Endothelial cell of umbilical vein (primary cell): ENCODE results near the gene CORO7. TPM values are rescaled to one million over a fixed set of nuclear protein-coding genes. Genes with fewer than 3 reads are reported as not detected.

Source experiments
- BruUV-seq: library from RNA; stranded (reverse); fragments of 400-500 nt; replicated peaks from 2 replicates; lab custom pipeline; 2021; lab: Mats Ljungman, UMichigan
- CTCF ChIA-PET: fragments of 300-600, 350-600 bp; sonication (Branson Sonifier 250); formaldehyde crosslinking; loops from one replicate; lab custom pipeline; 2021; ENCODE audit warnings: antibody characterized with exemption, inconsistent platforms; lab: Charles Lee
- POLR2A ChIA-PET: fragments of 300-600, 350-600 bp; sonication (Branson Sonifier 250); formaldehyde crosslinking; loops from one replicate; lab custom pipeline; 2021; ENCODE audit warnings: antibody characterized with exemption, inconsistent platforms; lab: Charles Lee
- DNase-seq: peaks from one replicate; pipeline ENCODE4 v3.0.0-alpha.2; 2011; ENCODE audit warnings: low read depth, low spot score
- FAIRE-seq: peaks from 2 replicates; lab custom pipeline; 2011; peaks lifted over from hg19 to GRCh38; lab: Jason Lieb, UNC
- H2AFZ ChIP-seq: 2 replicates; pipeline ENCODE4 v1.6.0; 2012; ENCODE audit warnings: low read depth, low read length, control low read depth, inconsistent platforms
- H3K27ac ChIP-seq: 2 replicates; pipeline ENCODE4 v1.5.1; 2011; ENCODE audit warnings: low read depth, mild to moderate bottlenecking, control low read depth, low read length, moderate library complexity; ENCODE audit not compliant: insufficient read depth
- H3K27me3 ChIP-seq, 2 experiments: 2 replicates each; pipeline versions ENCODE4 v1.6.0 to v1.6.1; 2011; ENCODE audit warnings: low read length in 2 of 2, mixed read lengths in 1 of 2; ENCODE audit not compliant: control insufficient read depth in 2 of 2, insufficient read depth in 2 of 2
- H3K36me3 ChIP-seq, 2 experiments: 2 replicates in 1 of 2; 3 replicates in 1 of 2; pipeline ENCODE4 v1.5.1; 2011; ENCODE audit warnings: low read length in 2 of 2, mild to moderate bottlenecking in 1 of 2, moderate library complexity in 1 of 2; ENCODE audit not compliant: control insufficient read depth in 2 of 2, insufficient read depth in 2 of 2; ENCODE audit errors: extremely low read depth in 1 of 2
- H3K4me1 ChIP-seq: 3 replicates; pipeline ENCODE4 v1.5.1; 2011; ENCODE audit warnings: mild to moderate bottlenecking, low read length; ENCODE audit not compliant: control insufficient read depth, insufficient read depth; ENCODE audit errors: extremely low read depth
- H3K4me2 ChIP-seq: 2 replicates; pipeline ENCODE4 v1.6.1; 2011; ENCODE audit warnings: low read length, control low read depth, mixed read lengths; ENCODE audit not compliant: insufficient read depth
- H3K4me3 ChIP-seq, 3 experiments: fragments of 200-600 bp in 1 of 3; sonication (generic), shearing (Covaris generic) in 1 of 3; replicated peaks in 1 of 3; 2 replicates each; pipeline ENCODE4 v1.5.1; 2011 to 2016; ENCODE audit warnings: control low read depth in 3 of 3, low read length in 3 of 3, mild to moderate bottlenecking in 2 of 3, inconsistent platforms in 1 of 3, low read depth in 1 of 3, moderate library complexity in 1 of 3; ENCODE audit not compliant: insufficient read depth in 1 of 3
- H3K79me2 ChIP-seq: 2 replicates; pipeline ENCODE4 v1.6.0; 2012; ENCODE audit warnings: low read length, inconsistent platforms; ENCODE audit not compliant: control insufficient read depth, insufficient read depth
- H3K9ac ChIP-seq: replicated peaks from 2 replicates; pipeline ENCODE3; 2011; ENCODE audit warnings: low read length, control low read depth; ENCODE audit not compliant: insufficient read depth; ENCODE audit errors: extremely low read depth
- H3K9me1 ChIP-seq: replicated peaks from 3 replicates; pipeline ENCODE4 v1.6.0; 2011; ENCODE audit warnings: mild to moderate bottlenecking, low read length; ENCODE audit not compliant: control insufficient read depth, insufficient read depth; ENCODE audit errors: extremely low read depth
- H3K9me3 ChIP-seq: replicated peaks from 2 replicates; pipeline ENCODE4 v1.5.1; 2012; ENCODE audit warnings: low read length, inconsistent platforms; ENCODE audit not compliant: control insufficient read depth, insufficient read depth
- H4K20me1 ChIP-seq: replicated peaks from 2 replicates; pipeline ENCODE3; 2011; ENCODE audit warnings: mild to moderate bottlenecking, low read length; ENCODE audit not compliant: control insufficient read depth, insufficient read depth; ENCODE audit errors: extremely low read depth
- EZH2 ChIP-seq: IDR thresholded peaks from 2 replicates; pipeline ENCODE4 v1.6.1; 2012; ENCODE audit warnings: borderline replicate concordance, low read depth, mild to moderate bottlenecking, moderate library complexity, low read length, inconsistent platforms; ENCODE audit not compliant: severe bottlenecking
- FOS ChIP-seq: IDR thresholded peaks from 2 replicates; pipeline ENCODE4 v1.6.1; 2011; ENCODE audit warnings: mild to moderate bottlenecking, low read length, moderate library complexity, borderline replicate concordance; ENCODE audit not compliant: insufficient read depth
- GATA2 ChIP-seq: IDR thresholded peaks from 2 replicates; pipeline ENCODE4 v1.7.0; 2011; ENCODE audit warnings: low read depth, mild to moderate bottlenecking, moderate library complexity, mixed read lengths, low read length; ENCODE audit not compliant: insufficient read length, insufficient read depth
- JUN ChIP-seq: IDR thresholded peaks from 2 replicates; pipeline ENCODE4 v1.6.1; 2011; ENCODE audit warnings: borderline replicate concordance, low read depth; ENCODE audit not compliant: insufficient read length, insufficient read depth
- MAX ChIP-seq: IDR thresholded peaks from 2 replicates; pipeline ENCODE4 v1.6.1; 2011; ENCODE audit not compliant: insufficient read depth, insufficient read length
- MYC ChIP-seq: IDR thresholded peaks from one replicate; pipeline ENCODE4 v1.6.1; 2011; ENCODE audit warnings: mild to moderate bottlenecking, low read depth, low read length
- POLR2A ChIP-seq: IDR thresholded peaks from 2 replicates; pipeline ENCODE4 v1.6.1; 2012; ENCODE audit warnings: low read depth, mild to moderate bottlenecking, control low read depth, low read length
- POLR2AphosphoS5 ChIP-seq: IDR thresholded peaks from 2 replicates; pipeline ENCODE4 v1.6.1; 2012; ENCODE audit warnings: low read depth, mild to moderate bottlenecking, control low read depth, low read length, moderate library complexity; ENCODE audit not compliant: insufficient read depth
- dilution Hi-C: fragments of 300-500 bp; cut with MboI; formaldehyde crosslinking; loops from one replicate; pipeline ENCODE4 v1.15.0; 2019; ENCODE audit warnings: low sequenced_read_pairs; ENCODE audit not compliant: extremely low pct_ligation_motif_present
- intact Hi-C: fragments of 100-400 bp; cut with micrococcal nuclease; formaldehyde crosslinking; loops from one replicate; pipeline ENCODE4 v1.10.0; 2022
- polyA plus RNA-seq, 4 experiments: library from polyadenylated mRNA; depleted of rRNA in 3 of 4; stranded (reverse) in 3 of 4; unstranded in 1 of 4; fragments of >200 nt; gene quantifications; 2 replicates each; pipeline versions ENCODE4 v1.2.1 to v1.2.3, GENCODE V29; 2011 to 2012; ENCODE audit warnings: missing spikeins in 1 of 4
- total RNA-seq: library from RNA; stranded (reverse); gene quantifications from 2 replicates; pipeline ENCODE4 v1.2.3, GENCODE V29; 2021
- TF ChIP-seq, protein P1 (sequence below), 2 donors: IDR thresholded peaks; 1 replicate in 1 of 2; 2 replicates in 1 of 2; pipeline ENCODE4 v1.5.1; 2011; ENCODE audit warnings: low read length in 2 of 2, mild to moderate bottlenecking in 2 of 2, moderate library complexity in 2 of 2, control low read depth in 1 of 2, inconsistent platforms in 1 of 2, low read depth in 1 of 2; ENCODE audit not compliant: insufficient read depth in 1 of 2; ENCODE audit errors: extremely low read depth in 1 of 2

The CORO7 gene
- total and polyA plus RNA-seq, 2 donors (not counting 3 experiments of a cell fraction or from before 2014, with no cell fraction given): 42.5 to 72.3 TPM

- no peak for TF ChIP-seq FOS
- TF ChIP-seq POLR2A: no peak
- TF ChIP-seq GATA2: no peak
- no peak for TF ChIP-seq MYC
- TF ChIP-seq, protein P1, sequence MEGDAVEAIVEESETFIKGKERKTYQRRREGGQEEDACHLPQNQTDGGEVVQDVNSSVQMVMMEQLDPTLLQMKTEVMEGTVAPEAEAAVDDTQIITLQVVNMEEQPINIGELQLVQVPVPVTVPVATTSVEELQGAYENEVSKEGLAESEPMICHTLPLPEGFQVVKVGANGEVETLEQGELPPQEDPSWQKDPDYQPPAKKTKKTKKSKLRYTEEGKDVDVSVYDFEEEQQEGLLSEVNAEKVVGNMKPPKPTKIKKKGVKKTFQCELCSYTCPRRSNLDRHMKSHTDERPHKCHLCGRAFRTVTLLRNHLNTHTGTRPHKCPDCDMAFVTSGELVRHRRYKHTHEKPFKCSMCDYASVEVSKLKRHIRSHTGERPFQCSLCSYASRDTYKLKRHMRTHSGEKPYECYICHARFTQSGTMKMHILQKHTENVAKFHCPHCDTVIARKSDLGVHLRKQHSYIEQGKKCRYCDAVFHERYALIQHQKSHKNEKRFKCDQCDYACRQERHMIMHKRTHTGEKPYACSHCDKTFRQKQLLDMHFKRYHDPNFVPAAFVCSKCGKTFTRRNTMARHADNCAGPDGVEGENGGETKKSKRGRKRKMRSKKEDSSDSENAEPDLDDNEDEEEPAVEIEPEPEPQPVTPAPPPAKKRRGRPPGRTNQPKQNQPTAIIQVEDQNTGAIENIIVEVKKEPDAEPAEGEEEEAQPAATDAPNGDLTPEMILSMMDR (IDR thresholded peaks at IDR 0.05; ENCODE audit: extremely low read depth in 1 of 2, insufficient read depth in 1 of 2, low read depth in 1 of 2, low read length in 2 of 2): no peak
- TF ChIP-seq POLR2AphosphoS5: no peak
- TF ChIP-seq JUN: no peak
- no peak for TF ChIP-seq MAX
- TF ChIP-seq EZH2: no peak
- no peak for FAIRE-seq
Measured at GRCh38 chr16:4362476-4363135, 53.8 kb downstream of the CORO7 start.

More at GRCh38 chr16:4362476-4363135, 53.8 kb downstream of the CORO7 start:
- Histone ChIP-seq H3K9me3 (no peaks in the 10 kb centered on the region), H3K4me2 (no peak overlapping the region), H3K9me1 (no peaks in the 10 kb centered on the region), H3K4me1 (no peaks in the 10 kb centered on the region), H3K4me3 (no peak overlapping the region), H3K9ac (no peak overlapping the region), H4K20me1 (no peaks in the 10 kb centered on the region), H3K79me2 (no peaks in the 10 kb centered on the region), H2AFZ (no peak overlapping the region), H3K27ac (no peak overlapping the region), H3K36me3 (peaks cover 0 to 26% of the 10 kb centered on the region in 2 experiments), H3K27me3 (no peaks in the 10 kb centered on the region)
- CTCF ChIA-PET: interaction anchor here (1.0 to 5.6 kb wide), 3 partner anchors 12 to 41 kb away, joined by 3 to 102 read pairs (median 3); no protein-coding TSS in a partner anchor
- intact Hi-C loops (no loop called here), dilution Hi-C loops (no loop called here)
- POLR2A ChIA-PET: no interaction called here
- no peak for DNase-seq
- BruUV-seq: no TSS peak
